DOHH2 (cell line): Measurements from ENCODE around the gene WDR55.
A peak's percentile ranks its signal among the peaks of the same experiment; 100 is the strongest.

Experiments used
- H3F3A ChIP-seq: fragments of 200-600 bp; sonication (generic), shearing (Covaris generic); 2 replicates; pipeline ENCODE4 v1.6.0; 2016; ENCODE audit warnings: antibody characterized with exemption, mild to moderate bottlenecking; ENCODE audit not compliant: control insufficient read depth, insufficient read depth
- H3K27ac ChIP-seq: fragments of 200-600 bp; sonication (generic); 2 replicates; pipeline ENCODE4 v1.5.1; 2014; ENCODE audit warnings: low read depth, mild to moderate bottlenecking, low read length, moderate library complexity
- H3K27me3 ChIP-seq: fragments of 200-600 bp; sonication (generic); 2 replicates; pipeline ENCODE4 v1.6.1; 2014; ENCODE audit warnings: mild to moderate bottlenecking, low read length, mixed read lengths; ENCODE audit not compliant: control insufficient read depth
- H3K36me3 ChIP-seq: fragments of 200-600 bp; sonication (generic); 2 replicates; pipeline ENCODE4 v1.6.1; 2014; ENCODE audit warnings: mild to moderate bottlenecking, low read length, moderate library complexity, mixed read lengths; ENCODE audit not compliant: control insufficient read depth
- H3K4me1 ChIP-seq: fragments of 200-600 bp; sonication (generic); 2 replicates; pipeline ENCODE4 v1.6.1; 2014; ENCODE audit warnings: mild to moderate bottlenecking, low read length, mixed read lengths; ENCODE audit not compliant: control insufficient read depth
- H3K4me2 ChIP-seq: fragments of 200-600 bp; sonication (generic); 2 replicates; pipeline ENCODE4 v1.6.0; 2014; ENCODE audit warnings: mild to moderate bottlenecking, low read length, moderate library complexity
- H3K4me3 ChIP-seq: fragments of 200-600 bp; sonication (generic); 2 replicates; pipeline ENCODE4 v1.5.1; 2014; ENCODE audit warnings: mild to moderate bottlenecking, low read length, mixed read lengths
- H3K79me2 ChIP-seq: fragments of 200-600 bp; sonication (generic); 2 replicates; pipeline ENCODE4 v1.6.1; 2014; ENCODE audit warnings: mild to moderate bottlenecking, low read length, mixed read lengths; ENCODE audit not compliant: control insufficient read depth
- H3K9me2 ChIP-seq: fragments of 200-600 bp; sonication (generic); replicated peaks from 2 replicates; pipeline ENCODE4 v1.6.1; 2014; ENCODE audit warnings: mild to moderate bottlenecking, low read length, mixed read lengths; ENCODE audit not compliant: control insufficient read depth
- H3K9me3 ChIP-seq: fragments of 200-600 bp; sonication (generic); 2 replicates; pipeline ENCODE4 v1.6.1; 2014; ENCODE audit warnings: antibody characterized with exemption, low read length, mixed read lengths; ENCODE audit not compliant: control insufficient read depth, insufficient read depth
- H4K20me1 ChIP-seq: fragments of 200-600 bp; sonication (generic); 2 replicates; pipeline ENCODE4 v1.6.0; 2014; ENCODE audit warnings: low read depth, mild to moderate bottlenecking, antibody characterized with exemption, low read length, moderate library complexity; ENCODE audit not compliant: control insufficient read depth, insufficient read depth
- CTCF ChIP-seq: fragments of 200-600 bp; sonication (generic); IDR thresholded peaks from one replicate; pipeline ENCODE4 v1.5.1; 2014; ENCODE audit warnings: antibody characterized with exemption, mild to moderate bottlenecking, low read depth, low read length; ENCODE audit not compliant: poor library complexity, severe bottlenecking
- EZH2phosphoT487 ChIP-seq: fragments of 200-600 bp; sonication (generic); IDR thresholded peaks from 2 replicates; pipeline ENCODE4 v1.6.1; 2017; ENCODE audit warnings: borderline replicate concordance, mild to moderate bottlenecking, antibody characterized with exemption, low read length, moderate library complexity, mixed read lengths

The WDR55 gene

GRCh38 chr5:140639148-140639981 is 25.3 kb upstream of the WDR55 start, which contains the start of gene TMCO6:
Gene TMCO6, plus strand, starts transcription at chr5:140639451. Its CDS starts 77 bp downstream, at chr5:140639528.
- Histone ChIP-seq H3F3A (peaks cover 6% of the 10 kb centered on the region; the same call in 1 of the 2 replicates), H3K79me2 (peaks cover 37% of the 10 kb centered on the region), H3K4me2 (peak within 1 kb of the TSS; percentile 90), H3K27me3 (no peaks in the 10 kb centered on the region), H3K9me3 (no peaks in the 10 kb centered on the region), H3K36me3 (peaks cover 39% of the 10 kb centered on the region), H4K20me1 (no peaks in the 10 kb centered on the region), H3K4me1 (peaks cover 25% of the 10 kb centered on the region), H3K9me2 (no peaks in the 10 kb centered on the region), H3K27ac (peak within 1 kb of the TSS; percentile 47), H3K4me3 (peak within 1 kb of the TSS; percentile 84)
- TF ChIP-seq CTCF = peak; percentile 73
- no peak for TF ChIP-seq EZH2phosphoT487

GRCh38 chr5:140641716-140642115 is 23.0 kb upstream of the WDR55 start:
- H4K20me1 ChIP-seq = 0 out of 2 replicates have a peak, but pooled peaks cover 4% of the 10 kb centered on the region
- H3K9me3 ChIP-seq = no peaks in the 10 kb centered on the region
- peaks cover 61% of the 10 kb centered on the region for H3K79me2 ChIP-seq
- H3K4me3 ChIP-seq = no peak overlapping the region
- no peaks in the 10 kb centered on the region for H3K9me2 ChIP-seq
- TF ChIP-seq CTCF (no peak), EZH2phosphoT487 (no peak)
- no peaks in the 10 kb centered on the region for H3K27me3 ChIP-seq
- H3K4me1 ChIP-seq = peaks cover 37% of the 10 kb centered on the region
- H3F3A ChIP-seq = peaks cover 6% of the 10 kb centered on the region; the same call in 1 of the 2 replicates
- H3K27ac ChIP-seq = no peak overlapping the region
- H3K36me3 ChIP-seq = peaks cover 61% of the 10 kb centered on the region
- H3K4me2 ChIP-seq = peak overlapping the region; percentile 90

GRCh38 chr5:140642718-140643117 is 22.0 kb upstream of the WDR55 start:
- peaks cover 37% of the 10 kb centered on the region for H3K4me1 ChIP-seq
- TF ChIP-seq EZH2phosphoT487 (no peak), CTCF (no peak)
- H3K9me3 ChIP-seq = no peaks in the 10 kb centered on the region
- peaks cover 6% of the 10 kb centered on the region; the same call in 1 of the 2 replicates for H3F3A ChIP-seq
- no peaks in the 10 kb centered on the region for H3K9me2 ChIP-seq
- H3K79me2 ChIP-seq = peaks cover 69% of the 10 kb centered on the region
- H4K20me1 ChIP-seq = 0 out of 2 replicates have a peak, but pooled peaks cover 7% of the 10 kb centered on the region
- no peak overlapping the region for H3K4me3 ChIP-seq
- no peak overlapping the region for H3K4me2 ChIP-seq
- H3K27ac ChIP-seq = no peak overlapping the region
- no peaks in the 10 kb centered on the region for H3K27me3 ChIP-seq
- H3K36me3 ChIP-seq = peaks cover 66% of the 10 kb centered on the region
